ENCODE measurements around the gene ZMYND11.
"Not testable (repeated sequence)": the region's sequence is repeated elsewhere in the genome, so short reads cannot be mapped to it uniquely, and the experiment has no call there.

The ZMYND11 gene

GRCh38 chr10:287026-287709 lies 151.9 kb downstream of the ZMYND11 start:
- DNase-seq = peak; percentile 16

- DNase-seq = peak; percentile 36
Observed at GRCh38 chr10:287814-288213, 152.6 kb downstream of the ZMYND11 start.

GRCh38 chr10:288316-289200 lies 153.3 kb downstream of the ZMYND11 start:
- no peak for DNase-seq

GRCh38 chr10:289581-289980 lies 154.3 kb downstream of the ZMYND11 start:
- DNase-seq = no peak

GRCh38 chr10:290026-290725 lies 154.9 kb downstream of the ZMYND11 start:
- no peak for DNase-seq

- no peak for DNase-seq
Observed at GRCh38 chr10:293636-294035, 158.4 kb downstream of the ZMYND11 start.

GRCh38 chr10:297567-297966 lies 162.3 kb downstream of the ZMYND11 start:
- peak; percentile 58 for DNase-seq

- no peak for DNase-seq
Observed at GRCh38 chr10:298033-298432, 162.8 kb downstream of the ZMYND11 start.

- DNase-seq = no peak
Observed at GRCh38 chr10:299512-299911, 164.3 kb downstream of the ZMYND11 start.

GRCh38 chr10:299969-300368 lies 164.7 kb downstream of the ZMYND11 start:
- no peak for DNase-seq

GRCh38 chr10:300580-300979 lies 165.3 kb downstream of the ZMYND11 start:
- DNase-seq = not testable (repeated sequence)

- DNase-seq = no peak
Observed at GRCh38 chr10:301536-301935, 166.3 kb downstream of the ZMYND11 start.

Measured in EL (cell line).